Measurements from ENCODE around the gene RBBP8NL. TPM values are rescaled to one million over a fixed set of nuclear protein-coding genes. Genes with fewer than 3 reads are reported as not detected.

Gene RBBP8NL
- total and polyA plus RNA-seq, 4 donors = under 0.01 to 0.14 TPM; not detected in 2

- DNase-seq (ENCODE audit: low spot score) = no peak
- 74% methylated on average over 13 of the region's 13 CpGs for WGBS
- Histone ChIP-seq H3K9me3 (ENCODE audit: control insufficient read depth in 4 of 4, low read length in 3 of 4) (no peaks in the 10 kb centered on the region), H3K4me3 (ENCODE audit: low read depth in 1 of 3, low read length in 3 of 3) (no peak overlapping the region), H3K27ac (ENCODE audit: low read depth in 1 of 2, low read length in 2 of 2) (no peak overlapping the region), H3K27me3 (ENCODE audit: control insufficient read depth in 4 of 4, insufficient read depth in 4 of 4, low read length in 3 of 4) (no peaks in the 10 kb centered on the region), H3K9ac (ENCODE audit: low read depth in 1 of 2, low read length in 2 of 2) (no peak overlapping the region), H3K36me3 (ENCODE audit: control insufficient read depth in 4 of 4, insufficient read depth in 3 of 4, low read depth in 1 of 4, low read length in 3 of 4) (peaks cover 0 to 2% (median 0%) of the 10 kb centered on the region in 4 donors), H3K4me1 (ENCODE audit: control insufficient read depth in 4 of 4, insufficient read depth in 4 of 4, low read length in 3 of 4) (peaks cover 40 to 79% (median 57%) of the 10 kb centered on the region in 4 donors)
- TF ChIP-seq REST (IDR thresholded peaks at IDR 0.05) (no peak), RXRA (IDR thresholded peaks at IDR 0.05) (no peak), TAF1 (conservative IDR thresholded peaks at IDR 0.05) (no peak), JUND (IDR thresholded peaks at IDR 0.05) (no peak), CTCF (IDR thresholded peaks at IDR 0.05; ENCODE audit: low read depth, low read length, missing input control) (no peak)
Observed at GRCh38 chr20:62362590-62362940, 64.8 kb downstream of the RBBP8NL start.

DNA sequence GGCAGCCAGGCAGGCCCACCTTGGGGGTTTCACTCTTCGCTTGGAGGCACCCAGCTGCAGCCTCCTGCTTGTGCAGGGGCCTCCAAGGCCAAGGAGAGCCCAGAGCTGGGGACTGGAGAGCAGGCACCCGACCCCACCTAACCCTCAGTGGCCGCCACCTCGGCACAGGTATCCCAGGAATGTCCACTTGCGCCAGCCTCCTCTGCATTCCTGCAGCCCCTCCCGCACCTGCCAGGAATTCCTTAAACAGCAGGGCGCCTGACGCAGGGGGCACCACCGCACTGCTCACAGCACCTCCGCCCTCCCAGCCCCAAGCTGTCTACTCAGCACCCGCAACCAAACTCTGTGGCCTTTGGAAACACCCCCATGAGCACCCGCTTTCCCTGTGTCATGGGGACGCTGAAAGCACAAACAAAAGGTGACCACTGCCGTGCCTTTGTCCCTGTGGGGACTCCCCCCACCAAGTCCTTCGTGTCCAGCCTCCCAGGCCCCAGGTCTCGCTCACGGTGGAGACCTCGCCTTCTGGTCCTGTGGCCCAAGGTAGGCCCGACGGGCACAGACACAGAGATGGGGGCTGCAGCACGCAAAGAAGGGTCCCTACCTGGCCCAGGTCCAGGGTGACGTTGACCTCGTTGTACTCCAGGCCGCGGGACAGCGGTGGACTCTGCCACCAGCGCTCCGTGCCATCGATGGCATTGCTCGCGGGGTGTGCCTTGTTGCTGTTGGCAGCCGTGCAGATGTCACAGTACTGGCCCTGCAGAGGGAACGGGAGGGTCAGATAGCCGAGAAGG lies 65.3 kb downstream of the RBBP8NL start:
- Histone ChIP-seq H3K9ac (ENCODE audit: low read depth in 1 of 2, low read length in 2 of 2) (no peak overlapping the region), H3K4me3 (ENCODE audit: low read depth in 1 of 3, low read length in 3 of 3) (no peak overlapping the region), H3K36me3 (ENCODE audit: control insufficient read depth in 4 of 4, insufficient read depth in 3 of 4, low read depth in 1 of 4, low read length in 3 of 4) (peaks cover 0 to 2% (median 0%) of the 10 kb centered on the region in 4 donors), H3K4me1 (ENCODE audit: control insufficient read depth in 4 of 4, insufficient read depth in 4 of 4, low read length in 3 of 4) (peaks cover 43 to 82% (median 60%) of the 10 kb centered on the region in 4 donors), H3K9me3 (ENCODE audit: control insufficient read depth in 4 of 4, low read length in 3 of 4) (no peaks in the 10 kb centered on the region), H3K27me3 (ENCODE audit: control insufficient read depth in 4 of 4, insufficient read depth in 4 of 4, low read length in 3 of 4) (no peaks in the 10 kb centered on the region), H3K27ac (ENCODE audit: low read depth in 1 of 2, low read length in 2 of 2) (no peak overlapping the region)
- 63% methylated on average over 34 of the region's 34 CpGs for WGBS
- no peak for TF ChIP-seq JUND (IDR thresholded peaks at IDR 0.05)
- TF ChIP-seq RXRA (IDR thresholded peaks at IDR 0.05) = peak in 1 of 2 donors; percentile 54
- TF ChIP-seq FOXA1 (IDR thresholded peaks at IDR 0.05) = no peak
- TF ChIP-seq EGR1 (IDR thresholded peaks at IDR 0.05; ENCODE audit: low read depth in 2 of 2) = no peak
- TF ChIP-seq HNF4A (conservative IDR thresholded peaks at IDR 0.05) = peak; percentile 11 to 62
- no peak for TF ChIP-seq YY1 (IDR thresholded peaks at IDR 0.05)
- no peak for DNase-seq (ENCODE audit: low spot score)
